IMR-90 (cell line): ENCODE results near the gene CFL2. TPM values are rescaled to one million over a fixed set of nuclear protein-coding genes. Genes with fewer than 3 reads are reported as not detected.

ENCODE experiments used
- ATAC-seq: fragments of 200-7000 bp; cut with Tn5 transposase; 2 replicates; pipeline ENCODE4 v1.9.1; 2020; ENCODE audit warnings: low read depth, mild to moderate bottlenecking, moderate library complexity
- BruUV-seq: library from RNA; stranded (reverse); fragments of 400-500 nt; replicated peaks from 2 replicates; lab custom pipeline; 2021; lab: Mats Ljungman, UMichigan
- CTCF ChIA-PET: fragments of 300-600 bp; formaldehyde crosslinking; extraction: SDS; loops from one replicate; lab custom pipeline; 2021; ENCODE audit warnings: antibody characterized with exemption; lab: Yijun Ruan, JAX
- POLR2A ChIA-PET: fragments of 300-600 bp; sonication (Branson Sonifier 250); formaldehyde crosslinking; loops from one replicate; lab custom pipeline; 2022; ENCODE audit warnings: antibody characterized with exemption; ENCODE audit not compliant: unreplicated experiment; lab: Charles Lee
- DNase-seq: peaks from one replicate; pipeline ENCODE4 v3.0.0; 2013
- H2AFZ ChIP-seq: replicated peaks from 2 replicates; pipeline ENCODE3; 2013; ENCODE audit warnings: low read length, mild to moderate bottlenecking; ENCODE audit not compliant: poor library complexity
- H2AK5ac ChIP-seq: 2 replicates; pipeline ENCODE4 v1.6.1; 2013; ENCODE audit warnings: low read depth, low read length, inconsistent platforms
- H2AK9ac ChIP-seq: replicated peaks from 2 replicates; pipeline ENCODE3; 2013; ENCODE audit warnings: mild to moderate bottlenecking, low read depth, low read length, moderate library complexity; ENCODE audit not compliant: poor library complexity
- H2BK120ac ChIP-seq: 2 replicates; pipeline ENCODE4 v1.6.1; 2013; ENCODE audit warnings: low read depth, low read length, inconsistent platforms
- H2BK15ac ChIP-seq: 3 replicates; pipeline ENCODE4 v1.6.1; 2013; ENCODE audit warnings: low read depth, low read length, inconsistent platforms
- H2BK20ac ChIP-seq: 2 replicates; pipeline ENCODE4 v1.6.1; 2013; ENCODE audit warnings: low read depth, mild to moderate bottlenecking, inconsistent platforms, low read length, moderate library complexity
- H2BK5ac ChIP-seq: 2 replicates; pipeline ENCODE4 v1.6.1; 2013; ENCODE audit warnings: mild to moderate bottlenecking, low read depth, low read length, inconsistent platforms; ENCODE audit not compliant: poor library complexity, severe bottlenecking
- H3K14ac ChIP-seq: replicated peaks from 2 replicates; pipeline ENCODE4 v1.6.1; 2013; ENCODE audit warnings: low read depth, low read length, inconsistent platforms
- H3K18ac ChIP-seq: 2 replicates; pipeline ENCODE4 v1.6.1; 2013; ENCODE audit warnings: low read depth, low read length, control low read depth
- H3K23ac ChIP-seq: 2 replicates; pipeline ENCODE4 v1.6.1; 2013; ENCODE audit warnings: low read depth, low read length, inconsistent platforms
- H3K27ac ChIP-seq: 2 replicates; pipeline ENCODE4 v1.5.1; 2013; ENCODE audit warnings: mild to moderate bottlenecking, control low read depth, low read length; ENCODE audit not compliant: insufficient read depth
- H3K27me3 ChIP-seq: 2 replicates; pipeline ENCODE4 v1.6.1; 2013; ENCODE audit warnings: low read length; ENCODE audit not compliant: control insufficient read depth, insufficient read depth
- H3K36me3 ChIP-seq: 2 replicates; pipeline ENCODE4 v1.6.1; 2013; ENCODE audit warnings: low read length, mixed read lengths; ENCODE audit not compliant: control insufficient read depth, insufficient read depth
- H3K4ac ChIP-seq: 2 replicates; pipeline ENCODE4 v1.6.1; 2013; ENCODE audit warnings: low read depth, low read length, inconsistent platforms
- H3K4me1 ChIP-seq: 2 replicates; pipeline ENCODE4 v1.6.1; 2013; ENCODE audit warnings: low read length, mixed read lengths; ENCODE audit not compliant: control insufficient read depth, insufficient read depth
- H3K4me2 ChIP-seq: 2 replicates; pipeline ENCODE4 v1.6.1; 2013; ENCODE audit warnings: low read depth, mild to moderate bottlenecking, control low read depth, low read length, moderate library complexity
- H3K4me3 ChIP-seq: 2 replicates; pipeline ENCODE4 v1.5.1; 2013; ENCODE audit warnings: low read depth, mild to moderate bottlenecking, control low read depth, low read length, moderate library complexity; ENCODE audit not compliant: insufficient read depth
- H3K56ac ChIP-seq: 2 replicates; pipeline ENCODE4 v1.6.1; 2013; ENCODE audit warnings: low read length, inconsistent platforms; ENCODE audit not compliant: insufficient read depth; ENCODE audit errors: extremely low read depth
- H3K79me1 ChIP-seq, 2 experiments: 2 replicates each; pipeline ENCODE4 v1.6.1; 2013; ENCODE audit warnings: low read length in 2 of 2, inconsistent platforms in 1 of 2, low read depth in 1 of 2
- H3K9ac ChIP-seq: 2 replicates; pipeline ENCODE4 v1.6.1; 2013; ENCODE audit warnings: low read depth, low read length, control low read depth
- H3K9me1 ChIP-seq: 2 replicates; pipeline ENCODE4 v1.6.1; 2013; ENCODE audit warnings: low read length, inconsistent platforms; ENCODE audit not compliant: insufficient read depth
- H3K9me3 ChIP-seq: 2 replicates; pipeline ENCODE4 v1.6.1; 2013; ENCODE audit warnings: low read length; ENCODE audit not compliant: control insufficient read depth, insufficient read depth
- H4K20me1 ChIP-seq: 2 replicates; pipeline ENCODE4 v1.6.1; 2013; ENCODE audit warnings: low read length, inconsistent platforms; ENCODE audit not compliant: insufficient read depth
- H4K5ac ChIP-seq: 2 replicates; pipeline ENCODE4 v1.6.1; 2013; ENCODE audit warnings: mild to moderate bottlenecking, low read depth, low read length, control low read depth
- H4K8ac ChIP-seq, 2 experiments: 2 replicates each; pipeline ENCODE4 v1.6.1; 2013; ENCODE audit warnings: low read depth in 2 of 2, low read length in 2 of 2, control low read depth in 1 of 2, inconsistent platforms in 1 of 2
- H4K91ac ChIP-seq: 2 replicates; pipeline ENCODE4 v1.6.1; 2013; ENCODE audit warnings: low read depth, low read length, inconsistent platforms; ENCODE audit not compliant: insufficient read depth
- BHLHE40 ChIP-seq: fragments of 150-350 bp; IDR thresholded peaks from 2 replicates; pipeline ENCODE4 v1.6.1; 2016; ENCODE audit warnings: mild to moderate bottlenecking, low read depth, low read length
- CEBPB ChIP-seq: IDR thresholded peaks from 2 replicates; pipeline ENCODE4 v1.6.1; 2012; ENCODE audit warnings: low read depth, low read length, improper control_type of control experiment
- CHD1 ChIP-seq: IDR thresholded peaks from 2 replicates; pipeline ENCODE4 v1.6.1; 2012; ENCODE audit warnings: low read depth, low read length, improper control_type of control experiment
- CTCF ChIP-seq: conservative IDR thresholded peaks from 2 replicates; pipeline ENCODE4 v1.5.1; 2012; ENCODE audit warnings: mild to moderate bottlenecking, low read depth, low read length, improper control_type of control experiment
- ELK1 ChIP-seq: fragments of 150-350 bp; IDR thresholded peaks from 2 replicates; pipeline ENCODE4 v1.6.1; 2016; ENCODE audit warnings: low read depth, mild to moderate bottlenecking, low read length, moderate library complexity, borderline replicate concordance
- MAZ ChIP-seq: IDR thresholded peaks from 2 replicates; pipeline ENCODE4 v1.6.1; 2012; ENCODE audit warnings: low read depth, mild to moderate bottlenecking, low read length, improper control_type of control experiment, moderate library complexity, borderline replicate concordance
- MXI1 ChIP-seq: IDR thresholded peaks from 2 replicates; pipeline ENCODE4 v1.6.1; 2012; ENCODE audit warnings: low read depth, mild to moderate bottlenecking, low read length, moderate library complexity, borderline replicate concordance
- POLR2A ChIP-seq: IDR thresholded peaks from 2 replicates; pipeline ENCODE4 v1.6.1; 2012; ENCODE audit warnings: mild to moderate bottlenecking, low read depth, low read length
- RAD21 ChIP-seq: IDR thresholded peaks from 2 replicates; pipeline ENCODE4 v1.6.1; 2012; ENCODE audit warnings: low read length, improper control_type of control experiment
- RFX5 ChIP-seq: IDR thresholded peaks from 2 replicates; pipeline ENCODE4 v1.8.0; 2012; ENCODE audit warnings: low read depth, mild to moderate bottlenecking, low read length, moderate library complexity
- SMC3 ChIP-seq: fragments of 150-350 bp; IDR thresholded peaks from 2 replicates; pipeline ENCODE4 v1.6.1; 2016; ENCODE audit warnings: low read depth, mild to moderate bottlenecking, antibody characterized with exemption, low read length, moderate library complexity
- USF2 ChIP-seq: fragments of 150-350 bp; IDR thresholded peaks from 2 replicates; pipeline ENCODE4 v1.6.1; 2017; ENCODE audit warnings: mild to moderate bottlenecking, antibody characterized with exemption, low read length, low read depth
- WGBS, 2 experiments: methylation state at CpG; one replicate each; pipeline versions ENCODE4 v1.1.5 to v1.1.7; 2013; ENCODE audit warnings: missing lambda C conversion rate in 2 of 2; ENCODE audit not compliant: insufficient read length in 1 of 2; ENCODE audit errors: extremely low coverage in 2 of 2; 5-methylcytosine and 5-hydroxymethylcytosine counted together
- dilution Hi-C: fragments of 300-500 bp; cut with HindIII; formaldehyde crosslinking; loops from one replicate; pipeline ENCODE4 v1.14.3; 2018; ENCODE audit warnings: low sequenced_read_pairs; ENCODE audit not compliant: unreplicated experiment
- in situ Hi-C: fragments of 300-500 bp; cut with MboI; formaldehyde crosslinking; loops from 3 replicates; pipeline ENCODE4 v1.14.3; 2019; ENCODE audit warnings: low sequenced_read_pairs, inconsistent platforms, mixed read lengths
- intact Hi-C: fragments of 100-400 bp; cut with micrococcal nuclease; formaldehyde crosslinking; loops from 2 replicates; pipeline ENCODE4 v1.10.0; 2022
- polyA plus RNA-seq, 3 experiments: library from polyadenylated mRNA; depleted of rRNA; stranded (reverse); fragments of >200 nt; gene quantifications; 2 replicates each; pipeline ENCODE4 v1.2.3, GENCODE V29; 2012; ENCODE audit warnings: low replicate concordance in 1 of 3
- total RNA-seq: library from RNA; depleted of rRNA; stranded (reverse); fragments of >200 nt; gene quantifications from 2 replicates; pipeline ENCODE4 v1.2.3, GENCODE V29; 2012

CFL2 gene
- total and polyA plus RNA-seq, 2 of the 4 experiments (the other 2 are of a cell fraction): 106 to 151 TPM

GRCh38 chr14:34692348-34692747, 22.0 kb downstream of the CFL2 start:
- Histone ChIP-seq H2AK9ac (no peak overlapping the region), H2BK20ac (no peak overlapping the region), H2BK15ac (no peak overlapping the region), H3K27me3 (no peaks in the 10 kb centered on the region), H3K23ac (no peak overlapping the region), H4K5ac (no peak overlapping the region), H3K36me3 (no peaks in the 10 kb centered on the region), H3K4me3 (no peak overlapping the region), H2BK120ac (no peak overlapping the region), H3K79me1 (no peaks in the 10 kb centered on the region), H3K56ac (no peak overlapping the region), H3K9me3 (no peaks in the 10 kb centered on the region), H4K91ac (no peak overlapping the region), H3K9ac (no peak overlapping the region), H4K8ac (no peak overlapping the region), H3K4me2 (no peak overlapping the region), H2AFZ (no peak overlapping the region), H2AK5ac (no peak overlapping the region), H3K9me1 (0 out of 2 replicates have a peak, but pooled peaks cover 4% of the 10 kb centered on the region), H3K4ac (no peak overlapping the region), H3K14ac (no peak overlapping the region), H3K4me1 (no peaks in the 10 kb centered on the region), H2BK5ac (no peak overlapping the region), H4K20me1 (no peaks in the 10 kb centered on the region), H3K27ac (no peak overlapping the region), H3K18ac (no peak overlapping the region)
- dilution Hi-C loops: no loop called here
- intact Hi-C loops: no loop called here
- no peak for TF ChIP-seq ELK1
- no peak for TF ChIP-seq BHLHE40
- no peak for TF ChIP-seq RFX5
- no peak for TF ChIP-seq MXI1
- no peak for TF ChIP-seq MAZ
- no peak for TF ChIP-seq POLR2A
- TF ChIP-seq CHD1: no peak
- no peak for TF ChIP-seq SMC3
- no peak for TF ChIP-seq RAD21
- TF ChIP-seq USF2: no peak
- TF ChIP-seq CTCF: no peak
- TF ChIP-seq CEBPB: no peak
- WGBS, 2 experiments: 100% methylated on average over 2 of the region's 4 CpGs; no CpG with 5 or more reads in 1 of the 2 experiments
- ATAC-seq (no peak), DNase-seq (no peak)
- BruUV-seq: no TSS peak
- ChIA-PET CTCF (no interaction called here), POLR2A (no interaction called here)
- in situ Hi-C loops: no loop called here
